ENCODE data around the gene MFSD12.

The MFSD12 gene

DNA sequence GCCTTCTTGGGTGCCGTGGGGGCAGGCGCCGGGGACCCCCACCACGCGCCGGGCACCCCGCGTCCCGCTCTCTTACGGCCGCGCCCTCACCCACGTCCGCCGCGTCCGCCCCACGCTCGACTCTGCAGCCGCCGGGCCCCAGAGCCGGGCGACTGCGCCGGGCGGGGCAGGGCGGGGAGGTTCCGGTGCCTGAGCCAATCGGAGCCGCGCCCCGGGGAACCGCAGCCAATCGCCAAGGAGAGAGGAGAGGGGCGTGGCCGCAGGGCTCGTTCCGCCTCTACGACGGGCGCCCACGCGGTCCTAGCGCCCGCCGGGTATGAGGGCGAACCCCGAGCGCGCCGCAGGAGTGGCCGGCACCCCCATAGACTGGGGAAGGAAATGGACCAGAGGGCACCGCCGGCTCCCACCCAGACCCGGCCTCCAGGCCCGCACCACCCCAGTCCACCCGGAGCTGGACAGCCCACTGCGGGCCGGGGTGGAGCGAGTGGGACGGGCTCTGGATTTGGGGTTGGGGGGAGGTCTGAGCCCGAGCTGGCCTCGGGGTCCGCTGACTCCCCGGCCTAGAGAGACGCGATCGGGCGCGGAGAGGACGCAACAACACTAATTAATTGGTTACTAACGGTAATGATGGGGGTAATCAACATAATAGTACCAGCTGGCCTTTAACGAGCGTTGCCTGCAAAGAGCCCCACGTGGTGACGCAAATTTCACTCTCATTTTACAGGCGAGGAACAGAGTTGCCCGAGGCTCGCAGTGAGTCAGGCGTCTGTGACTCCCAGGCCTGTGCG is at the start of gene MFSD12:
MFSD12 (minus strand) TSS at position 126 of the 788 bp plus-strand sequence. CDS start 183 bp downstream, outside the sequence.
- peak; percentile 96 for DNase-seq

DNA sequence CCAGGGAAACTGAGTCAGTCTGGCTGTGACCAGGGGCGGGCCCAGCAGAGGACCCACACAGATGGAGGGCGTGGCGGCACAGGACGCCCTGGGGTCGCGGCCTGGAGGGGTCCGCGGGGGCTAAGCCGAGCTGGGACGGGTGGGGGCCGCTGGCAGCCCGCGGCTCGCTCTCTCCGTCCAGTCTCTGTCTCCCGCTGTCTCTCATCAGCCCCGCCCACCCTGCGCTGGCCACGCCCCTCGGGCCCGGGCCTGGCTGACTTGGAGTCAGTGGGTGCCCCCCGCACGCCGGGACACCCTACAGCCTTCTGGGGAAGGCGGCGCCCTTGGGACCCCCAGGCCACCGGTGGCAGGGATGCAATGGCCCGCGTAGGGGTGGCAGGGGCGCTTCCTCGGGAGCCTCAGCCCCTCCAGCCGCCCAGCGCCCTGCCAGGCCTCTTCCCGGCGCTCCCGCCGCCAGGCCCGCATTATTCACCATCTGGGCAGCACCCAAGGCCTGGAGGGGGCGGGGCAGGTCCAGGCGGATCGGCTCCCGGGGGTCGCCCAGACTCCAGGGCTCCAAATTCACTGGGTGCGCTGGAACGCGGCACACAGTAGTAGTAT is 49.4 kb upstream of the MFSD12 start, which contains the start of gene TBXA2R:
TBXA2R (minus strand) TSS at position 186 of the 600 bp plus-strand sequence. CDS start 6,241 bp downstream, outside the sequence.
- peak; percentile 72 to 75 for DNase-seq

DNA sequence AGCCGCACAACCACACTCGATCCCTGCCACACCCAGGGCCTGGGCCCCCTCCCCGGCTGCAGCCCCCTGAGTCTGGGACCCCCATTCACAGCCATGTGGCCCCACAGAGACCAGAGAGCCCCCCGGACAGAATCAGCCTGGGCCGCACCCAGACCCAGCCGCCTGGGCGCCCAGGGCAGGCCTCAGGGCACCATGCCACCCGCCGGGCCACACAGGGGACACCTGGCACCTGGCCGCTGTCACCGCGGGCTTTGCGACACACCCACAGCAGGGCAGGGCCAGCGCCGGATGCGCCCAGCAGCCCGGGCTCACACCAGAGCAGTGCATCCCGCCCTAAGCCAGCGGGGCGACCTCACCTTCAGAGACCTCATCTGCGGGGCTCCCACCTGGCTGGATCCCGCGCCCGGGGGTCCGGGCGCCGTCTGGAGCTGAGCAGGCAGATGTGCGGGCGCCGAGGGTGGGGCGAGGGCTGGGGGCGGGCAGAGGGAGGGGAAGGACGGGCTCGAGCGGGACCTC is 48.8 kb upstream of the MFSD12 start:
- peak in 1 of 2 experiments; percentile 29 for DNase-seq

- DNase-seq, result no peak
Observed at GRCh38 chr19:3605770-3606169, 48.4 kb upstream of the MFSD12 start.

DNA sequence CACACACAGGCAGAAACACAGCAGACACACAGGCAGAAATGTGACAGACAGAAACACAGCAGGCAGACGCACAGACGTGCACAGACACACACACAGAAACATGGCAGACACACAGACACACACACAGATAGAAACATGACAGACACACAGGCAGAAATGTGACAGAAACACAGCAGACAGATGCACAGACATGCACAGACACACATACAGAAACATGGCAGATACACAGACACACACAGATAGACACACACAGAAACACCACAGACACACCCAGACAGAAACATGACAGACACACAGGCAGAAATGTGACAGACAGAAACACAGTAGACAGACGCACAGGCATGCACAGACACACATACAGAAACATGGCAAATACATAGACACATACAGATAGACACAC is 48.0 kb upstream of the MFSD12 start:
- no peak for DNase-seq

DNA sequence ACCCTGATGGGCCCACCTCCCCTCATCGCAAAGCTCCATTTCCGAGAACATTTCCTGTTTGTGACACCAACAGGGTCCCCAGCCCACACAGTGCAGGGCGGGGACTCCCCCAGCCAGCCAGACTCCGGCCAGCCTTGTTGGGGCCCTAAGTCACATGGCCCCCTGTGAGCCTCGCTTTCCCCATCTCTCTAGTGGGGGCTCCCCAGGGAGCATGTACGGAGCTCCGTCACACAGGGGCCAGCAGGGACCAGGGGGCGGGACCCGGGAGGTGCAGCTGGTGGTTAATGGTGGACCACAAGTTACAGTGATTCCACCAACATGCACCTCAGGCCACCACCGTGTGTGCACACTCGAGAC is 47.6 kb upstream of the MFSD12 start:
- peak in 1 of 2 experiments; percentile 20 for DNase-seq

GRCh38 chr19:3604227-3604986 is 47.0 kb upstream of the MFSD12 start:
- DNase-seq, result no peak

DNA sequence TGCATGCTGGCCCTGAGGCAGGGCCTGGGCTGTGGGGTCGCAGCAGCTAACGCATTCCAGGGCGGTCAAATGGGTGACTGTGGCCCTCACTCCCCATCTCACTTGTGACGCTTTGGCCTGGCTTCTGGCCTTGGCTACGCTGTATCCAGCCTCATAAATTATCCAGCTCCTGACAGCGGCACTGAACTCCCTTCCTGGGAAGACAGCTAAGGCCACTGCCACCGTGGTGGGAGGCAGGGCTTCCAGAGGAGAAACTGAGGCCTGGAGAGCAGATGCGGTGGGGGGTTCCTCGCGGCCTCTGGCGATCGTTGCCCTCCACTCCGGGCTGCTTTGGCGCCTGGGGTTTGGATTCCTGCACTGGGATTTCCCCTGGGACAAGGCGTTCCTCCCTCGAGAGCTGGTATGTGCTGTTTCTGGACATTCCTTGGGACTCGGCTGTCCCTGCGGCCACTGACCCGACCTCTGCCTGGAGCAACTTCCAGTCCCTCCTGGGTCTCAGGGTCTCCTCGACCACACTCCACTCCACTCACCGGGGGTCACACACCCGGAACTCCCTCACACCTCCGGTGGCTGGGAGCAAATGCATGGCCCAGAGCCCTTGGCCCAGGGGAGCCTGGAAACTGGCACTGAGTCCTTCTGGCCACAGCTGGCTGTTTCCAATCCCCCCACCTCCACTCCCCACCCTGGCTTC is 45.9 kb upstream of the MFSD12 start:
- no peak for DNase-seq

DNA sequence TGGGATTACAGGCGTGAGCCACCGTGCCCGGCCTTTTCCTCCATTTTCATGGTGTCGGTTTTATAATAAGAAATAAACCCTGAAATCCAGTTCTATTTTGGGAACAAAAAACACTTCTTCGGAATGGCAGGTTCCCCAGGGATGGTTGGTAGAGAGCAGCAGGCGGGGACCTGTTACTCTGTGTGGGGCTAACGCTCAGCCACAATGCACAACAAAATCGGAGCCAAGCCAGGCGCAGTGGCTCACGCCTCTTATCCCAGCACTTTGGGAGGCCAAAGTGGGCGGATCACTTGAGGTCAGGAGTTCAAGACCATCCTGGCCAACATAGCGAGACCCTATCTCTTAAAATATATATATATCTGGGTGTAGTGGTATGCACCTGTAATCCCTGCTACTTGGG is 43.6 kb upstream of the MFSD12 start:
- DNase-seq, result no peak

GRCh38 chr19:3599776-3600187 is 42.4 kb upstream of the MFSD12 start:
- DNase-seq, result no peak

GRCh38 chr19:3595521-3596061 is 38.2 kb upstream of the MFSD12 start:
- DNase-seq, result no peak

DNA sequence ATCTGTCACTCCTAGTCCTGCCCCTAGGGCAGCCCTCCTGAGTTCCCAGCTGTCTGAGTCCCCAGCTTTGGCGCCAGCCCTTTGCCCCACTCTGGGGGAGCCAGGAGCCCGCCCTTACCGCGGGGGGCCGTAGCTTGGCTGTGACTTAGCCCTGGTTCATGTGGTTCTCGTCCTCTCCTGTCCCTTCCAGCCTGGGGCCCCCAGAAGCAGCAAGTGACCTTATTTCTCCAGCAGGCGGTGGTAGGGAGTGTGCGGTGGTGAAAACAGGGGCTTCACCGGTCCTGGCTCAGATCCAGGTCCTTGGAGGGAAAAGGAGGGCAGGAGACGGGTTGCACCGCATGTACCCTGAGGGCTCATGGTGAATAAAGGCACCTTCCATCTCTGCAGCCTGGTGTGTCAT is 35.8 kb upstream of the MFSD12 start:
- no peak for DNase-seq

- no peak for DNase-seq
Observed at GRCh38 chr19:3591876-3592613, 34.7 kb upstream of the MFSD12 start.

DNA sequence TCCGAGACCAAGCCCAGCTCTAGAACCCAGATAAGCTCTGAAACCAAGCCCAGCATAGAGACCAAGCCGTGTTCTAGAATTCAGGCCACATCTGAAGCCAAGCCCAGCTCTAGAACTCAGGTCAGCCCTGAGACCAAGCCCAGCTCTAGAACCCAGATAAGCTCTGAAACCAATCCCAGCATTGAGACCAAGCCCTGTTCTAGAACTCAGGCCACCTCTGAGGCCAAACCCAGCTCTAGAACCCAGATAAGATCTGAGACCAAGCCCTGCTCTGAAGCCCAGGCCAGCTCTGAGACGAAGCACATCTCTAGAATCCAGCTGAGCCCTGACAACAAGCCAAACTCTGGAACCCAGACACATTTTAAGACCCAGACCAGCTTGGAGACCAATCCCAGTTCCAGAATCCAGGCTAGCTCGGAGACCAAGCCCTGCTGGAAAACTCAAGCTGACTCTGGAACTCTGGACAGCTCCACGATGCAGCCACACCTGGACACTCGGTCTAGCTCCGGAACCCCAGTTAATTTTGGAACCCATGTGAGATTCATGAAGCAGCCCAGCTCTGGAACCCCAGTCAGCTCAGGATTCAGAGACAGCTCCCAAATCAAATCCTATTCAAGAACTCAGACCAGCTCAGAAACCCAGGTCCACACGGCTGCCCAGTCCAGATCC is 33.7 kb upstream of the MFSD12 start:
- DNase-seq, result no peak

DNA sequence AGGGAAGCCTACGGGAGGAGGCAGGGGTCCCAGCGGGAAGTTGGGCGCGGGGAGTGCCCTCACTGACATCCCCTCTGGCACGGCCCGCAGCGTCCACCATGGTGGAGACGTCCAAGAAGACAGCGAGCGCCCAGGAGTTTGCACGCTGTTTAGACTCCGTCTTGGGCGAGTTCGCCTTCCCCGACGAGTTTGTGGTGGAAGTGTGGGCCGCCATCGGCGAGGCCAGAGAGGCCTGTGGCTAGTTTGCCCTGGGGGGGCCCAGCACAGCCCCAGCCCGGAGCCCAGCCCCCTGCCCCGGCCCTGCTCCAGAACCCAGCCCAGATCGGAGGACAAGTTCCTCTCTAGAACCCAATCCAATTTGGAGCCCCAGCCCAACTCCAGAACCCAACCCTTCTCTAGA is 32.6 kb upstream of the MFSD12 start:
- DNase-seq, result no peak

DNA sequence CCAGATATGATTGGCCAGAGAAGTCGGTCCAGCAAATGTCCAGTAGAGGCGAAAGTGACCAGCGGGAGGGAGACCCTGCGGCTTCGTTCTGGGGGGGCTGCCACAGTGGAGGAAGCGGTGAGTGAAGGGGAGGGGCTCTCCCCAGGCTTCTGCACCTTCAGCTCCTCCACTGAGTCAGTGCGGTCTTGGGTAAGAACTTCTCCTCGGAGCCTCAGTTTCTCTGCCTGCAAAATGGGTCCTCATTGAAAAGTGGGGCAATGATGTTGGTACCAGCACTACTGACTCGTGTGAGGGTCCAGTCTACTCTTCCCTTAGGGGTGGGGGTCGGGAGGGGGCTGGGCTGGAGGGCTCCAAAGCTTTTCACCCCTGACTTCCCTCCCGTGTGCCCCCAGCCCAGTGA is 32.1 kb upstream of the MFSD12 start:
- DNase-seq, result no peak

DNA sequence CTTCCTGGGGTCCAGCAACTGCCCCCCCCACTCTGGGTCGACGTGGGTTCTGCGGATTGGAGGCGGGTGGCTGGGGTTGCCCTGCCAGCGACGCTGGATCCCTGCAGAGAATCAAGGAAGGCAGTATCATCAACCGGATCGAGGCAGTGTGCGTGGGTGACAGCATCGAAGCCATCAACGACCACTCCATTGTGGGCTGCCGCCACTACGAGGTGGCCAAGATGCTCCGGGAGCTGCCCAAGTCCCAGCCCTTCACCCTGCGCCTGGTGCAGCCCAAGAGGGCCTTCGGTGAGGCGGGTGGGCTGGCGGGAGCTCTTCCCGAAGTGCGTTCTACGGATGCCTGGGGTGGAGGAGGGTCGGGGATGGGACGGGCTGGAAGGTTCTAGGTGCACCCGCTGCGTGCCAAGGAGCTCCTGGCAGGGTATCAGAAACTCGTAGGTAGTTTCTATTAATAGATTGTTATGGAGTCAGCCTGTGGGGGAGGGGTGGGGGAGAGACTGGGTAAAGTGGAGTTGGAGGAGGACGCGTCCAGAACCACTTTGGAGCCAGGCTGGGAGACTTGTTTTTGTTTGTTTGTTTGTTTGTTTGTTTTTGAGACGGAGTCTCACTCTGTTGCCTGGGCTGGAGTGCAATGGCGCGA is 29.4 kb upstream of the MFSD12 start:
- no peak for DNase-seq

DNA sequence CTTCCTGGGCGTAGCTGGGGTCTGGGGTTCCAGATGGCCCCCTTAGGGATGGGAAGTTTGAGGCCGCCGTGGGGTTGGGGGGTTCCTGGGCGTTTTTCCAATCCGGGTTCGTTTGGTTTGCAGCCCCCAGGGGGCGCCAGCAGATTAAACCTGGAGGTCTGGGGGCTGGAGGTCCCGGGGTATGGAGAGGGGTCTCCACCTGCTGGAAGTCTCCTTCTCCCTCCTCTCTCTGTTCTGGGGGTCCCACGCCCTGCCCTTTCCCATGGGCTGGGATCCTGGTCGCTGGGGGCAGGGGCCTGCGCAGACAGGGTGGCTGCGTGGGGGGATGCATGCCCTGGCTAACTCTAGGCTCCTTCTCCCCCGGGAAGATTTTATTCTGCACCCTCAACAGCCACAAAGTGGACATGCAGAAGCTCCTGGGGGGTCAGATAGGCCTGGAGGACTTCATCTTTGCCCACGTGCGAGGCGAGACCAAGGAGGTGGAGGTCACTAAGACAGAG is 28.8 kb upstream of the MFSD12 start:
- DNase-seq, result peak; percentile 46 to 49

DNA sequence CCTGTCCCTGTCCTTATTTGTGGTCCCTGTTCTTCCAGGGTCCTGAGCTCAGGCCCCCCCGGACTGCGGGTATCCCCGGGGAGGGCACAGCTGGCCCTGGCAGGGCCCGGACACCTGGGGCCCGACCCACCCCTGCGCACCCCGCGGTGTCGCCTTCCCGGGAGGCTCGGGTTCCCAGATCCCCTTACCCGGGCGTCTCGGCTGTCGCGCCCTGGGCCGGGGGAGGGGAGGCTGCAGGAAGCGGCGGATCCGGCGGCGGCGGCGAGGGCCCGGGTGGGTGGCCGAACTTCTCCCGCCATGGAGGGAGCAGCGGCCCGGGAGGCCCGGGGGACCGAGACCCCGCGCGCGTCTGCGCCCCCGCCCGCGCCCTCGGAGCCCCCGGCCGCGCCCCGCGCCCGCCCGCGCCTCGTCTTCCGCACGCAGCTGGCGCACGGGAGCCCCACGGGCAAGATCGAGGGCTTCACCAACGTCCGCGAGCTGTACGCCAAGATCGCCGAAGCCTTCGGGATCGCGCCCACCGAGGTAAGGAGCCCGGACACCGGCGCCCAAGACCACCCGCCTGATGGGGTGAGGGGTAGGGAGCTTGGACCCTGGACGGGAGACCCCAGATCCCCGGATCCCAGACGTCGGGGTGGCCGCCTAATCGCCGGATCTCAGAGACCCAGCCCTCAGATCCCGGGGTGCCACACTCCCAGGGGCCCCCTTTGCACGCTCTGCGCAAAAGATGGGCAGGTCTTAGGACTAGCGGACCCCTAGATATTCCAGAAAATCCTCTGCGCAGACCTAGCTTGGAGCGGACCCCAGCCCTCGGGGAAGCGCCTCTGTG is 28.1 kb upstream of the MFSD12 start, which contains the start of gene GIPC3:
GIPC3 (plus strand) TSS at position 178 of the 826 bp plus-strand sequence; CDS start at position 298, 120 bp downstream.
- no peak for DNase-seq

Measured in activated CD4-positive, alpha-beta T cell treated with anti-CD3 and anti-CD28 coated beads, Interleukin-2, amount 50 U/mL, for 48 hours (primary cell).